ENCODE measurements around the gene KRI1. TPM values are rescaled to one million over a fixed set of nuclear protein-coding genes. Genes with fewer than 3 reads are reported as not detected.

The KRI1 gene
- total RNA-seq, 3 donors from 2014 or later, result 16.4 to 23.6 (median 17.6) TPM

GRCh38 chr19:10508036-10508435 is 57.8 kb downstream of the KRI1 start:
- Histone ChIP-seq H3K4me1 (peaks cover 0 to 4% of the 10 kb centered on the region in 2 donors), H3K9me3 (no peaks in the 10 kb centered on the region), H3K4me3 (no peak overlapping the region), H3K27me3 (peaks cover 0 to 1% of the 10 kb centered on the region in 2 donors), H3K36me3 (no peaks in the 10 kb centered on the region), H3K27ac (no peak overlapping the region)
- no peak for DNase-seq (ENCODE audit: low spot score in 2 of 2)
- no peak for TF ChIP-seq CTCF (IDR thresholded peaks at IDR 0.05)
- no peak for TF ChIP-seq POLR2AphosphoS5 (IDR thresholded peaks at IDR 0.05)
- TF ChIP-seq POLR2A (IDR thresholded peaks at IDR 0.05), result no peak
- intact Hi-C loops (cut with DNase I; ENCODE audit: low total_unique reads), result no loop called here

- Histone ChIP-seq H3K36me3 (no peaks in the 10 kb centered on the region), H3K9me3 (no peaks in the 10 kb centered on the region), H3K27ac (no peak overlapping the region), H3K4me1 (peaks cover 0 to 4% of the 10 kb centered on the region in 2 donors), H3K4me3 (no peak overlapping the region), H3K27me3 (no peaks in the 10 kb centered on the region)
- peak; percentile 53 to 81 for DNase-seq (ENCODE audit: low spot score in 2 of 2)
- intact Hi-C loops (cut with DNase I; ENCODE audit: low total_unique reads), result no loop called here
- no peak for TF ChIP-seq POLR2AphosphoS5 (IDR thresholded peaks at IDR 0.05)
- peak; percentile 68 to 80 (median 71) for TF ChIP-seq CTCF (IDR thresholded peaks at IDR 0.05)
- TF ChIP-seq POLR2A (IDR thresholded peaks at IDR 0.05), result no peak
Observed at GRCh38 chr19:10505583-10506229, 60.1 kb downstream of the KRI1 start.

Other genes starting within 250 kb of the KRI1 start
- 10 to 100 TPM; 14.7 to 19.9 (median 15.7) TPM for gene FDX2, start 250.0 kb downstream of the KRI1 start, total RNA-seq
- gene RAVER1, start 232.5 kb downstream of the KRI1 start, total RNA-seq, result 10 to 100 TPM; 10.7 to 17.7 (median 12.3) TPM
- gene ICAM3, start 226.4 kb downstream of the KRI1 start, total RNA-seq, result 10 to 100 TPM in 1 of 3 donors, 1 to 10 TPM in 2; 5.9 to 10.1 (median 7.9) TPM
- 100 to 1,000 TPM in 2 of 3 donors, 10 to 100 TPM in 1; 61.6 to 109 (median 104) TPM for gene TYK2, start 185.4 kb downstream of the KRI1 start, total RNA-seq
- gene CDC37, start 162.5 kb downstream of the KRI1 start, total RNA-seq, result 100 to 1,000 TPM; 141 to 213 (median 172) TPM
- 10 to 100 TPM in 2 of 3 donors, 1 to 10 TPM in 1; 5.6 to 20.3 (median 12.1) TPM for gene PDE4A, start 145.5 kb downstream of the KRI1 start, total RNA-seq
- 10 to 100 TPM; 52.8 to 53.6 (median 53.6) TPM for gene KEAP1, start 62.7 kb downstream of the KRI1 start, total RNA-seq
- gene S1PR5, start 48.6 kb downstream of the KRI1 start, total RNA-seq, result 1 to 10 TPM in 1 of 3 donors, under 1 TPM in 2; 0.16 to 1.2 (median 0.66) TPM
- gene ATG4D, start 22.1 kb downstream of the KRI1 start, total RNA-seq, result 10 to 100 TPM; 13.1 to 18.0 (median 16.1) TPM
- gene CDKN2D, start 3.0 kb upstream of the KRI1 start, total RNA-seq, result 1 to 10 TPM; 5.3 to 9.4 (median 8.8) TPM
- gene AP1M2, start 21.3 kb upstream of the KRI1 start, total RNA-seq, result 10 to 100 TPM in 2 of 3 donors, not detected in 1; 34.1 to 49.9 TPM
- 10 to 100 TPM; 63.0 to 92.5 (median 67.5) TPM for gene SLC44A2, start 59.5 kb upstream of the KRI1 start, total RNA-seq
- gene ILF3, start 88.3 kb upstream of the KRI1 start, total RNA-seq, result 100 to 1,000 TPM in 2 of 3 donors, 10 to 100 TPM in 1; 80.2 to 166 (median 115) TPM
- gene QTRT1, start 135.4 kb upstream of the KRI1 start, total RNA-seq, result 10 to 100 TPM; 29.0 to 47.5 (median 31.2) TPM
- 10 to 100 TPM; 83.1 to 98.6 (median 84.5) TPM for gene DNM2, start 152.1 kb upstream of the KRI1 start, total RNA-seq

Data from breast epithelium (tissue), 4 donors.